Measurements from ENCODE around the gene GBP1. TPM values are rescaled to one million over a fixed set of nuclear protein-coding genes. Genes with fewer than 3 reads are reported as not detected.
"Not testable (repeated sequence)": the region's sequence is repeated elsewhere in the genome, so short reads cannot be mapped to it uniquely, and the experiment has no call there.

GBP1 gene
- total RNA-seq, result 6.1 TPM
- long read RNA-seq, partial matches to known transcripts, result 0 of 2 reads
- long read RNA-seq, other reads (novel, unspliced or antisense), result 1 of 2 reads

- ATAC-seq (peak; percentile 92), DNase-seq (no peak)
- intact Hi-C loops (cut with micrococcal nuclease), result no loop called here
These were observed at the start of gene GBP1 for GRCh38 chr1:89065079-89065868. Gene GBP1, minus strand, starts transcription at chr1:89065208. Its CDS starts 1,974 bp downstream, at chr1:89063234.

DNA sequence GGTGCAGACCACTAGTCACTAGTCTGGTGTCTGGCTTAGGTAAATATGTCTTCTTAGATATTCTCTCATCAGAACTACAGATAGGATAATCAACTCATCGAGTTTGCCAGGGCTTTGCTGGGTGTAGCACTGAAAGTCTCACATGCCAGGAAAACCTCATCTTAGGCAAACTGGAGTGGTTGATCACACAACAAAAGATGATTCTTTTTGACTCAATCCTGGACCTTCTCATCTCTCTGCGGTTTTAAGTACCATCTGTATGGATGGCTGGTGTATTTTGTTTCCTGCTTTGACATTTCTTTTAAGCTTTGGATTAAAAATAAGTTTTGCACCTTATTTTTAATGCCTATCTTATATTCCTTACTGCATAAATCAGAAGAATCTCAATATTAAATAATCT is 49.7 kb upstream of the GBP1 start:
- DNase-seq, result no peak
- intact Hi-C loops (cut with micrococcal nuclease), result no loop called here
- no peak for ATAC-seq

DNA sequence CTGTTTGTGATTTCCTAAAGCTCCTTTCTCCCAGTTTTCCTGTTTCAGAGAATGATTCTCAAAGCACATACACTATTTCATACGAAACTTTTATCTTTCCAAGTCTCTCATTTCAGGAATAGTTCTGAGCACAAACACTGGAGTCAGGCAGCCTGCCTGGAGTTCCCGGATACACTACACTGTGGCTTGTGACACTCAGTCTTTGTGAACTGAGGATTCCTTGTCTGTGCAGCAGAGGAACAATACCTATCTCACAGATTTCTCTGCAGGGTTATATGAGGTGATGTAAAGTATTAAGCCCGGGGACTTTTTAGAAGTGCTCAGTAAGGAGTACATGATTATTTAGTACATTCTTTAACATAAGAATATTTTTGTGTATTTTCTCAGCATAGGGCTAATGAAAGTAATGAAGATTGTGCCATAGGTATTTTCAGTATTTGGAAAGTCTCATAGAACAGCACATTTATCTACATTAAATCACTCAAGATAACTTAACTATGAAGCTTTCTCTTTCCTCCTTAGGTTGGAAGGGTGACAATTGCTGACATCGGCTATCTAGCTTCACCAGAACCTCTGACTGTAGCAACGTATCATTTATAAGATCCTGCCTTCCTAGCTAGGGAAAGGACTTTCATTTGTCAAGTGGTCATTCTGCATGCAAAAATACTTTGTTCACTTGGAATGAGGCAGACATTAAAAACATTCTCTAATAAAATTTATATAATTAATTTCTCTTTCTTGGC is 48.0 kb upstream of the GBP1 start:
- no peak for ATAC-seq

GRCh38 chr1:89104687-89105086 is 39.7 kb upstream of the GBP1 start:
- ATAC-seq, result no peak
- intact Hi-C loops (cut with micrococcal nuclease), result no loop called here
- no peak for DNase-seq

More for the DNA sequence above, 48.0 kb upstream of the GBP1 start:
- intact Hi-C loops (cut with micrococcal nuclease), result no loop called here
- DNase-seq, result no peak

- ATAC-seq (no peak), DNase-seq (no peak)
- intact Hi-C loops (cut with micrococcal nuclease), result no loop called here
These were observed 39.1 kb upstream of the GBP1 start for GRCh38 chr1:89104147-89104546.

- ATAC-seq (no peak), DNase-seq (no peak)
- intact Hi-C loops (cut with micrococcal nuclease), result no loop called here
These were observed 37.0 kb upstream of the GBP1 start for GRCh38 chr1:89102021-89102420.

GRCh38 chr1:89100412-89100811 is 35.4 kb upstream of the GBP1 start:
- ATAC-seq (no peak), DNase-seq (no peak)
- intact Hi-C loops (cut with micrococcal nuclease), result no loop called here

DNA sequence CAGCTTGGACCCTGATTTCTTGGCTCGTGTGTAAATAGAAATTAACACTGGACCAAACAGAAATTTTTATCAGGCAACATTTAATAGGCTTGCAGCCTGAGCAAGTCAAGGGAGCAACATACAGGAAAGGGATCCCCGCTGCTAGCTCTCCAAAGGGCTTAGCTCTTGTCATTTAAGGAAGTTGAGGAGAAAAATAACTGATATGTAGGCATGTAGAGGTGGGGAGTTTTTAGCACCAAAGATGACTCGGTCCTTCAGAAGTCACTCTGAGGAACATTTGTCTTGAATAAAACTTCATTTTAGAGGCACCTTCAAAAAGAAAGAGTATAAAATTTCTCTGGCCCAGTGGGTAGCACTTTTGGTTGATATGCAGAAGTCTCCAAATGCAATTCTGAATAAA is 33.8 kb upstream of the GBP1 start:
- intact Hi-C loops (cut with micrococcal nuclease), result no loop called here
- no peak for ATAC-seq
- DNase-seq, result no peak

- intact Hi-C loops (cut with micrococcal nuclease), result no loop called here
- DNase-seq (no peak), ATAC-seq (no peak)
These were observed 30.7 kb upstream of the GBP1 start for GRCh38 chr1:89095737-89096136.

- ATAC-seq (no peak), DNase-seq (no peak)
- intact Hi-C loops (cut with micrococcal nuclease), result loop anchor here (5.0 to 10.0 kb wide), 2 partner anchors 267 to 365 kb away; no protein-coding TSS in a partner anchor
These were observed 25.0 kb upstream of the GBP1 start for GRCh38 chr1:89089962-89090361.

- intact Hi-C loops (cut with micrococcal nuclease), result loop anchor here (5.0 to 10.0 kb wide), 2 partner anchors 269 to 366 kb away; no protein-coding TSS in a partner anchor
- no peak for ATAC-seq
- no peak for DNase-seq
These were observed 23.6 kb upstream of the GBP1 start for GRCh38 chr1:89088572-89088971.

DNA sequence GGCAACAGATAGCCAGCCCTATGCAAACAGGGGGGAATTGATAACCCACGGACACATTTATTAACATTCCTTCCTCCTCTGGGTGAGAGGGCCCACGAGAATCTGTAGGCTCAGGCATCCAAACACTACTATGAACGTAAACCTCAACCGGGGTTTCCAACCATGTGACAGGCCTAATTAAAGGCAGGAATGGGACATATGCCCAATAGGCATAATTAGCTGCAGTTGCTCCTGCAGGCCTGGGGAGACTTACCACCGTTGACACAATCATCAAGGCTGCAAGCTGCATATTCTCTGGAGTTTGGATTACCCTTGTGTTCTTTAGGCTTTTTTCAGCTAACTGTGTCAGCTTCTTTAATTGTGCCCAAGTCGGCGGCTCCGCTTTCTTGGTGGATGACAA is 22.2 kb upstream of the GBP1 start:
- DNase-seq, result no peak
- ATAC-seq, result no peak
- intact Hi-C loops (cut with micrococcal nuclease), result loop anchor here (5.0 to 10.0 kb wide), 2 partner anchors 270 to 368 kb away; no protein-coding TSS in a partner anchor

- ATAC-seq (no peak), DNase-seq (no peak)
- intact Hi-C loops (cut with micrococcal nuclease), result loop anchor here (5.0 to 10.0 kb wide), 2 partner anchors 272 to 369 kb away; no protein-coding TSS in a partner anchor
These were observed 20.8 kb upstream of the GBP1 start for GRCh38 chr1:89085781-89086180.

DNA sequence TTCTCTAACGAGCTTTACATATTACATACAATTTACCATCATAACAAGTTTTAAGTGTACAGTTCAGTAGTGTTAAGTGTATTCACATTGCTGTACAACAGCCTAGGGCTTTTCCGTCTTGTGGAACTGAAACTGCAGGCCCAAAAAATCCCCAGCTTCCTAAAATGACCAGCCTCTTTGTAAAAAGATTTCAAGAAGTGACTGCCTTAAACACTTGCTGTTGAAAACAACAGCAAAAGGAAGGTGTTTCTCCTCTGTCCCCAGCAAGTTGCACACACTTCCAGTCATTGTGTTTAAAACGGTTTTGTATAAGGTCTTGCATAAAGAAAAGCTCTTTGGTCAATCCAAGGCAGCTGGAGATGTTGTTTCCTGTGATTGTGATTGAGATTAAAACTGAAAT is 16.0 kb upstream of the GBP1 start:
- intact Hi-C loops (cut with micrococcal nuclease), result loop anchor here (10.0 kb wide), 1 partner anchor 374 kb away; no protein-coding TSS in a partner anchor
- DNase-seq, result no peak
- ATAC-seq, result peak; percentile 21

DNA sequence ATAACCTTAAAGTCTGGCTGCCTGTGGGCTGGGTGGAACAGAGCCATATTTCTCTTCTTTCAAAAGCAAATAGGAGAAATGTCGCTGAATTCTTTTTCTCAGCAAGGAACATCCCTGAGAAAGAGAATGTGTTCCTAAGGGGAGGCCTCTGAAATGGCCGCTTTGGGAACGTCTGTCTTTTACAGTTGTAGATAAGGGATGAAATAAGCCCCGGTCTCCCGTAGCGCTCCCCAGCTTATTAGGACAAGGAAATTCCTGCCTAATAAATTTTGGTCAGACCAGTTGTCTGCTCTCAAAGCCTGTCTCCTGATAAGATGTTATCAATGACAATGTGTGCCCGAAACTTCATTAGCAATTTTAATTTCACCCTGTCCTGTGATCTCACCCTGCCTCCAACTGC is 15.1 kb upstream of the GBP1 start:
- not testable (repeated sequence) for ATAC-seq, DNase-seq
- intact Hi-C loops (cut with micrococcal nuclease), result loop anchor here (10.0 kb wide), 1 partner anchor 375 kb away; no protein-coding TSS in a partner anchor

DNA sequence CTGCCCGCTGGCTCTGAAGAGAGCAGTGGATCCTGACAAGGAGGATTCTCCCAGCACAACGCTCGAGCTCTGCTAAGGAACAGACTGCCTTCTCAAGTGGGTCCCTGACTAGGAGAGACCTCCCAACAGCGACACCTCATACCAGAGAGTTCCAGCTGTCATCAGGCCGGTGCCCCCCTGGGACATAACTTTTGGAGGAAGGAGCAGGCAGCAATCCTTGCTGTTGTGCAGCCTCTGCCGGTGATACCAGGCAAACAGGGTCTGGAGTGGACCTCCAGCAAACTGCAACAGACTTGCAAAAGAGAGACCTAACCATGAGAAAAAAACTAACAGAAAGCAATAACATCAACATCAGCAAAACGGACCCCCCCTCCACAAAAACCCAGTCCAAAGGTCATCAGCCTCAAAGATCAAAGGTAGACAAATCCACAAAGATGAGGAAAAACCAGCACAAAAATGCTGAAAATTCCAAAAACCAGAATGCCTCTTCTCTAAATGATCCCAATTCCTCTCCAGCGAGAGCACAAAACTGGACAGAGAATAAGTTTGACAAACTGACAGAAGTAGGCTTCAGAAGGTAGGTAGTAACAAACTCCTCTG is 7.6 kb upstream of the GBP1 start:
- intact Hi-C loops (cut with micrococcal nuclease); DNase-seq; ATAC-seq: not testable (repeated sequence)

GRCh38 chr1:89070509-89070908 is 5.5 kb upstream of the GBP1 start:
- DNase-seq (no peak), ATAC-seq (no peak)
- intact Hi-C loops (cut with micrococcal nuclease), result no loop called here

GRCh38 chr1:89069951-89070350 is 4.9 kb upstream of the GBP1 start:
- DNase-seq, result no peak
- intact Hi-C loops (cut with micrococcal nuclease), result no loop called here
- no peak for ATAC-seq

DNA sequence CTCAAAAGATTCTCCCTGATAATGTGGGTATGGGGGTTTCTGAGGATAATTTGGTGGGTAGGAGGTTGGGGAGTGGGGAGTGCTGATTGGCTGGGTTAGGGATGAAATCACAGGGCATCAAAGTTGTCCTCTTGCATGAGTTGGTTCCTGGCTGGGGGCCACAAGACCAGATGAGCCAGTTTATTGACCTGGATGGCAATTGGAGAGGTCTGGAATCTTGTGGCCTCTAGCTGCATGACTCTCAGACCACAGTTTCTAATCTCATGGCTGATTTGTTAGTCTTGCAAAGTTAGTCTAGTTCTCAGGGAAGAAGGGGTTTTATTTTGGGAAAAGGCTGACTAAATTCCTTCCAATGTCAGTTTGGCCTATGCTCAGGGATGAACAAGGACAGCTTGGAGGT is 3.3 kb upstream of the GBP1 start:
- intact Hi-C loops (cut with micrococcal nuclease), result no loop called here
- ATAC-seq, result no peak
- DNase-seq, result no peak

DNA sequence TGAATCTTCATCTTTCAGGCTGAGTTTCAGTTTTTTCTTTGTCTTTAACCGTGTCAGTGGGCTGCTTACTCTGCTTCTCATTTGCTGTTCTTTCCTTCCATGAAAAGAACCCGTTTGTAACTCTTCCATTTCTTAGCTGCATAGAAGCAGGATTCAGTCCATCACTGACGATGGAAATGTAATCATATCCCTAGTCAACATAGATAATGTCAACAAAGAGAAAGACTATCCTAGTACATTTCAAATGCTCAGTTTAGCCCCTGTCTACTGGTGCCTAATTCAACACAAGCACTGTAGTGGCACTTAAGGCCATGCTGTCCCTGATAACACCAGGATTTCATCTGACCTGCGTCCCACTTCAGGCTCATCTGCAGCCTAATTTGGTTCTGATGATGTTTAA is 376 bp downstream of the GBP1 start:
- ATAC-seq (peak; percentile 69), DNase-seq (no peak)
- intact Hi-C loops (cut with micrococcal nuclease), result no loop called here
